SK-N-SH (cell line): Measurements from ENCODE around the gene SORD. TPM values are rescaled to one million over a fixed set of nuclear protein-coding genes. Genes with fewer than 3 reads are reported as not detected.
"Not testable (repeated sequence)": the region's sequence is repeated elsewhere in the genome, so short reads cannot be mapped to it uniquely, and the experiment has no call there.

Experiments used
- CTCF ChIA-PET: fragments of 300-600, 350-600 bp; formaldehyde crosslinking; extraction: SDS; loops from one replicate; lab custom pipeline; 2021; lab: Yijun Ruan, JAX
- POLR2A ChIA-PET: fragments of 350-600 bp; sonication (Branson Sonifier 250); formaldehyde crosslinking; extraction: SDS; loops from one replicate; lab custom pipeline; 2020; ENCODE audit warnings: antibody characterized with exemption, inconsistent platforms; lab: Yijun Ruan, JAX
- DNase-seq: peaks from one replicate; pipeline ENCODE4 v3.0.0; 2012
- H2AFZ ChIP-seq: fragments of 200-600 bp; sonication (generic); 2 replicates; pipeline ENCODE4 v1.8.1; 2016; ENCODE audit warnings: antibody characterized with exemption, mild to moderate bottlenecking, low read depth
- H3F3A ChIP-seq: fragments of 200-600 bp; sonication (generic); replicated peaks from 2 replicates; pipeline ENCODE3; 2016; ENCODE audit warnings: antibody characterized with exemption, mild to moderate bottlenecking; ENCODE audit not compliant: insufficient read depth
- H3K27ac ChIP-seq, 2 experiments: fragments of 200-500 bp in 1 of 2; fragments of 200-600 bp in 1 of 2; sonication (Bioruptor generic) in 1 of 2; sonication (generic), shearing (Covaris generic) in 1 of 2; 2 replicates each; pipeline versions ENCODE4 v1.5.1 to v1.6.1; 2014 to 2016; ENCODE audit warnings: low read depth in 2 of 2, inconsistent platforms in 1 of 2, low read length in 1 of 2, mild to moderate bottlenecking in 1 of 2, mixed read lengths in 1 of 2
- H3K27me3 ChIP-seq: fragments of 200-600 bp; sonication (generic), shearing (Covaris generic); 2 replicates; pipeline ENCODE4 v1.6.1; 2016; ENCODE audit warnings: mixed run types; ENCODE audit not compliant: insufficient read depth
- H3K36me3 ChIP-seq, 2 experiments: fragments of 200-500 bp in 1 of 2; fragments of 200-600 bp in 1 of 2; sonication (Bioruptor generic) in 1 of 2; sonication (generic) in 1 of 2; replicated peaks in 1 of 2; 2 replicates each; pipeline versions ENCODE3 to v1.5.1; 2014 to 2016; ENCODE audit warnings: low read length in 1 of 2, mild to moderate bottlenecking in 1 of 2; ENCODE audit not compliant: insufficient read depth in 2 of 2, control insufficient read depth in 1 of 2
- H3K4me1 ChIP-seq, 2 experiments: fragments of 200-500 bp in 1 of 2; fragments of 200-600 bp in 1 of 2; sonication (Bioruptor generic) in 1 of 2; sonication (generic), shearing (Covaris generic) in 1 of 2; 2 replicates each; pipeline versions ENCODE4 v1.5.1 to v1.6.1; 2014 to 2016; ENCODE audit warnings: low read depth in 1 of 2, low read length in 1 of 2, mixed run types in 1 of 2; ENCODE audit not compliant: insufficient read depth in 2 of 2, control insufficient read depth in 1 of 2
- H3K4me2 ChIP-seq: fragments of 200-600 bp; sonication (generic), shearing (Covaris generic); 2 replicates; pipeline ENCODE4 v1.6.1; 2017; ENCODE audit warnings: mixed run types
- H3K4me3 ChIP-seq, 2 experiments: fragments of 200-500 bp in 1 of 2; fragments of 200-600 bp in 1 of 2; sonication (Bioruptor generic) in 1 of 2; sonication (generic), shearing (Covaris generic) in 1 of 2; 2 replicates each; pipeline versions ENCODE4 v1.5.1 to v1.8.1; 2014 to 2016; ENCODE audit warnings: low read depth in 2 of 2, inconsistent platforms in 1 of 2, low read length in 1 of 2, mild to moderate bottlenecking in 1 of 2, mixed read lengths in 1 of 2, moderate library complexity in 1 of 2
- H3K79me2 ChIP-seq: fragments of 200-600 bp; sonication (generic); 2 replicates; pipeline ENCODE4 v1.8.1; 2017; ENCODE audit warnings: mild to moderate bottlenecking; ENCODE audit not compliant: insufficient read depth
- H3K9ac ChIP-seq: fragments of 200-600 bp; sonication (generic); 2 replicates; pipeline ENCODE4 v1.6.1; 2017; ENCODE audit warnings: mixed run types
- H3K9me2 ChIP-seq: fragments of 200-600 bp; sonication (generic); 2 replicates; pipeline ENCODE4 v1.6.1; 2017; ENCODE audit warnings: mixed run types
- H3K9me3 ChIP-seq: fragments of 200-600 bp; sonication (generic); 2 replicates; pipeline ENCODE4 v1.6.1; 2017; ENCODE audit warnings: mixed run types, mild to moderate bottlenecking, moderate library complexity
- H4K20me1 ChIP-seq: fragments of 200-600 bp; sonication (generic); 2 replicates; pipeline ENCODE4 v1.6.1; 2017; ENCODE audit warnings: mild to moderate bottlenecking, mixed run types; ENCODE audit not compliant: insufficient read depth
- CHD2 ChIP-seq: fragments of 150-350 bp; IDR thresholded peaks from 2 replicates; pipeline ENCODE4 v1.6.1; 2018; ENCODE audit warnings: low read length; ENCODE audit not compliant: partially characterized antibody
- EP300 ChIP-seq, 2 experiments: IDR thresholded peaks; 2 replicates each; pipeline versions ENCODE4 v1.4.0 to v1.6.1; 2012; ENCODE audit warnings: borderline replicate concordance in 1 of 2, low read depth in 1 of 2, low read length in 1 of 2
- FOSL2 ChIP-seq: IDR thresholded peaks from 2 replicates; pipeline ENCODE4 v1.4.0; 2012; ENCODE audit warnings: low read depth, mild to moderate bottlenecking, moderate library complexity, borderline replicate concordance
- FOXM1 ChIP-seq: IDR thresholded peaks from 2 replicates; pipeline ENCODE4 v1.4.0; 2012; ENCODE audit warnings: low read depth, mild to moderate bottlenecking
- RAD21 ChIP-seq: IDR thresholded peaks from 2 replicates; pipeline ENCODE4 v1.6.1; 2012; ENCODE audit warnings: mild to moderate bottlenecking, low read length
- TEAD4 ChIP-seq: IDR thresholded peaks from 2 replicates; pipeline ENCODE4 v1.4.0; 2012; ENCODE audit warnings: mild to moderate bottlenecking, borderline replicate concordance; ENCODE audit not compliant: insufficient read depth
- WGBS: methylation state at CpG from one replicate; pipeline ENCODE4 v1.1.6; 2017; ENCODE audit warnings: low lambda C conversion rate; 5-methylcytosine and 5-hydroxymethylcytosine counted together
- polyA plus RNA-seq, 3 experiments: library from polyadenylated mRNA; depleted of rRNA; stranded (reverse); fragments of >200 nt; gene quantifications; 2 replicates each; pipeline ENCODE4 v1.2.3, GENCODE V29; 2012
- TF ChIP-seq, protein P1 (sequence below): fragments of 200-600 bp; sonication (generic); IDR thresholded peaks from 2 replicates; pipeline ENCODE4 v1.6.1; 2017; ENCODE audit warnings: antibody characterized with exemption, mild to moderate bottlenecking, moderate library complexity
- TF ChIP-seq, protein P2 (sequence below): IDR thresholded peaks from 2 replicates; pipeline ENCODE4 v1.4.0; 2012; ENCODE audit warnings: low read depth, borderline replicate concordance
- TF ChIP-seq, protein P3 (sequence below): IDR thresholded peaks from 2 replicates; pipeline ENCODE4 v1.6.1; 2012; ENCODE audit warnings: mild to moderate bottlenecking, low read depth, low read length, moderate library complexity
- TF ChIP-seq, protein P4 (sequence below): IDR thresholded peaks from 2 replicates; pipeline ENCODE4 v1.4.0; 2012; ENCODE audit warnings: low read depth, borderline replicate concordance
- TF ChIP-seq, protein P5 (sequence below): fragments of 150-350 bp; IDR thresholded peaks from 2 replicates; pipeline ENCODE4 v1.6.1; 2017; ENCODE audit warnings: antibody characterized with exemption, low read length, low read depth, borderline replicate concordance

SORD gene
- polyA plus RNA-seq, 1 of the 3 experiments (the other 2 are of a cell fraction) = 35.1 TPM

DNA sequence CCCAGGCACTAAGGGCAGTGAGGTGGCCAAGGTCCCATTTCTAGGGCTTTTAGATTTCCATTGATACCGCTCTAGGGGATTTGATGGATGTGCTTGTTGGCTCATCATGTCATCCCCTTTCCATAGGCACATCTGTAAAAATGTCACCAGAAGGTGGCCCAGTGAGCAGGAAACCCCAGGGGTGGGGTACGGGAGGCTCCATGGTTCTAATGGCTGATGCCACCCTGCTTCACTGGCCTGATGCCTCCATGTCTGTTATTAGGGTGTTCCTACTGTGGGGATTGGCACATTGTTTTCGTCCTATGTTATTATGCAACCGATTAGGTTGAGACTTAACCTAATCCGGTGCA lies 34.1 kb upstream of the SORD start:
- H3K36me3 ChIP-seq, H3K79me2 ChIP-seq, H2AFZ ChIP-seq, CTCF ChIA-PET, H3F3A ChIP-seq, H3K9me3 ChIP-seq, H3K4me3 ChIP-seq, H3K4me2 ChIP-seq, H3K4me1 ChIP-seq, H3K27me3 ChIP-seq, H3K9ac ChIP-seq, POLR2A ChIA-PET, DNase-seq, H3K9me2 ChIP-seq, H3K27ac ChIP-seq, H4K20me1 ChIP-seq: not testable (repeated sequence)
- 90% methylated on average over 1 of the region's 5 CpGs for WGBS

DNA sequence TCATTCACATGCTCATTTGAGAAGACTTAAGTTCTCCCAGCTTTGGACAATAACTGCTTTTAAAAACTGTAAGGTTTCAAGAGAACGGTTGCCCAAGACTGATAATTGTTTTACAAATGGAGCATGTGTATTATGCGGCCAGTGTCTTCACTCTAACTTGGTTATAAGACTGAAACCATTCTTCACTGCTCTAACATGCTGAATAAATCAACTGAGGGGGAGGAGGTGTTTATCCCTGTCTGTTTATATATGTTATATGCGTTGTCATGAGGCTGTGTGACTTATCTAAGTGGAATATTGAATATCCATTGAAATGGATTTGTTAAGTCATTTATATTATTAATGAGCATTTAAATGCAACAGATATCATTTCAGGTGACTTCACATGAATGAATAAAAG lies 25.4 kb upstream of the SORD start:
- H3K4me2 ChIP-seq, H3K9ac ChIP-seq: not testable (repeated sequence)
- CTCF ChIA-PET = interaction anchor here (0.7 kb wide), 1 partner anchor 131 kb away, joined by 3 read pairs; no protein-coding TSS in a partner anchor

DNA sequence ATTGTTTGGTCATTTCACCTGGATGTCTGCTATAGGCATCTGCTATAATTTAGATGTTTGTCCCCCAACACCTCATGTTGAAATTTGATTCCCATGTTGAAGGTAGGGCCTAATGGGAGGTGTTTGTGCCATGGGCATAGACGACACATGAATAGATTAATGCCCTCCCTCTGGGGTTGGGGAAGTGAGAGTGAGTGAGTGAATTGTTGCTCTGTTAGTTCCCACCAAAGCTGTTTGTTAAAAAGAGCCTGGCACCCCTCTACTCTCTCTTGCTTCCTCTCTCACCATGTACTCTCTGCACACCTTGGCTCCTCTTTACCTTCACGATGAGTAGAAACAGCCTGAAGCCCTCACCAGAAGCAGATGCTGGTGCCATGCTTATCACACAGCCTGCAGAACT lies 23.9 kb upstream of the SORD start:
- Histone ChIP-seq H3K9me2 (no peaks in the 10 kb centered on the region), H3F3A (no peaks in the 10 kb centered on the region), H2AFZ (no peak overlapping the region), H3K79me2 (no peaks in the 10 kb centered on the region), H3K36me3 (no peaks in the 10 kb centered on the region), H3K4me1 (no peaks in the 10 kb centered on the region), H3K9me3 (no peaks in the 10 kb centered on the region), H4K20me1 (no peaks in the 10 kb centered on the region), H3K4me3 (no peak overlapping the region), H3K27me3 (no peaks in the 10 kb centered on the region), H3K4me2 (no peak overlapping the region), H3K27ac (no peak overlapping the region), H3K9ac (no peak overlapping the region)
- POLR2A ChIA-PET = no interaction called here
- DNase-seq = no peak
- no peak for TF ChIP-seq TEAD4
- TF ChIP-seq, protein P1, sequence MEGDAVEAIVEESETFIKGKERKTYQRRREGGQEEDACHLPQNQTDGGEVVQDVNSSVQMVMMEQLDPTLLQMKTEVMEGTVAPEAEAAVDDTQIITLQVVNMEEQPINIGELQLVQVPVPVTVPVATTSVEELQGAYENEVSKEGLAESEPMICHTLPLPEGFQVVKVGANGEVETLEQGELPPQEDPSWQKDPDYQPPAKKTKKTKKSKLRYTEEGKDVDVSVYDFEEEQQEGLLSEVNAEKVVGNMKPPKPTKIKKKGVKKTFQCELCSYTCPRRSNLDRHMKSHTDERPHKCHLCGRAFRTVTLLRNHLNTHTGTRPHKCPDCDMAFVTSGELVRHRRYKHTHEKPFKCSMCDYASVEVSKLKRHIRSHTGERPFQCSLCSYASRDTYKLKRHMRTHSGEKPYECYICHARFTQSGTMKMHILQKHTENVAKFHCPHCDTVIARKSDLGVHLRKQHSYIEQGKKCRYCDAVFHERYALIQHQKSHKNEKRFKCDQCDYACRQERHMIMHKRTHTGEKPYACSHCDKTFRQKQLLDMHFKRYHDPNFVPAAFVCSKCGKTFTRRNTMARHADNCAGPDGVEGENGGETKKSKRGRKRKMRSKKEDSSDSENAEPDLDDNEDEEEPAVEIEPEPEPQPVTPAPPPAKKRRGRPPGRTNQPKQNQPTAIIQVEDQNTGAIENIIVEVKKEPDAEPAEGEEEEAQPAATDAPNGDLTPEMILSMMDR = no peak
- TF ChIP-seq, protein P2, sequence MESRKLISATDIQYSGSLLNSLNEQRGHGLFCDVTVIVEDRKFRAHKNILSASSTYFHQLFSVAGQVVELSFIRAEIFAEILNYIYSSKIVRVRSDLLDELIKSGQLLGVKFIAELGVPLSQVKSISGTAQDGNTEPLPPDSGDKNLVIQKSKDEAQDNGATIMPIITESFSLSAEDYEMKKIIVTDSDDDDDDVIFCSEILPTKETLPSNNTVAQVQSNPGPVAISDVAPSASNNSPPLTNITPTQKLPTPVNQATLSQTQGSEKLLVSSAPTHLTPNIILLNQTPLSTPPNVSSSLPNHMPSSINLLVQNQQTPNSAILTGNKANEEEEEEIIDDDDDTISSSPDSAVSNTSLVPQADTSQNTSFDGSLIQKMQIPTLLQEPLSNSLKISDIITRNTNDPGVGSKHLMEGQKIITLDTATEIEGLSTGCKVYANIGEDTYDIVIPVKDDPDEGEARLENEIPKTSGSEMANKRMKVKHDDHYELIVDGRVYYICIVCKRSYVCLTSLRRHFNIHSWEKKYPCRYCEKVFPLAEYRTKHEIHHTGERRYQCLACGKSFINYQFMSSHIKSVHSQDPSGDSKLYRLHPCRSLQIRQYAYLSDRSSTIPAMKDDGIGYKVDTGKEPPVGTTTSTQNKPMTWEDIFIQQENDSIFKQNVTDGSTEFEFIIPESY = no peak
- no peak for TF ChIP-seq CHD2
- TF ChIP-seq, protein P3, sequence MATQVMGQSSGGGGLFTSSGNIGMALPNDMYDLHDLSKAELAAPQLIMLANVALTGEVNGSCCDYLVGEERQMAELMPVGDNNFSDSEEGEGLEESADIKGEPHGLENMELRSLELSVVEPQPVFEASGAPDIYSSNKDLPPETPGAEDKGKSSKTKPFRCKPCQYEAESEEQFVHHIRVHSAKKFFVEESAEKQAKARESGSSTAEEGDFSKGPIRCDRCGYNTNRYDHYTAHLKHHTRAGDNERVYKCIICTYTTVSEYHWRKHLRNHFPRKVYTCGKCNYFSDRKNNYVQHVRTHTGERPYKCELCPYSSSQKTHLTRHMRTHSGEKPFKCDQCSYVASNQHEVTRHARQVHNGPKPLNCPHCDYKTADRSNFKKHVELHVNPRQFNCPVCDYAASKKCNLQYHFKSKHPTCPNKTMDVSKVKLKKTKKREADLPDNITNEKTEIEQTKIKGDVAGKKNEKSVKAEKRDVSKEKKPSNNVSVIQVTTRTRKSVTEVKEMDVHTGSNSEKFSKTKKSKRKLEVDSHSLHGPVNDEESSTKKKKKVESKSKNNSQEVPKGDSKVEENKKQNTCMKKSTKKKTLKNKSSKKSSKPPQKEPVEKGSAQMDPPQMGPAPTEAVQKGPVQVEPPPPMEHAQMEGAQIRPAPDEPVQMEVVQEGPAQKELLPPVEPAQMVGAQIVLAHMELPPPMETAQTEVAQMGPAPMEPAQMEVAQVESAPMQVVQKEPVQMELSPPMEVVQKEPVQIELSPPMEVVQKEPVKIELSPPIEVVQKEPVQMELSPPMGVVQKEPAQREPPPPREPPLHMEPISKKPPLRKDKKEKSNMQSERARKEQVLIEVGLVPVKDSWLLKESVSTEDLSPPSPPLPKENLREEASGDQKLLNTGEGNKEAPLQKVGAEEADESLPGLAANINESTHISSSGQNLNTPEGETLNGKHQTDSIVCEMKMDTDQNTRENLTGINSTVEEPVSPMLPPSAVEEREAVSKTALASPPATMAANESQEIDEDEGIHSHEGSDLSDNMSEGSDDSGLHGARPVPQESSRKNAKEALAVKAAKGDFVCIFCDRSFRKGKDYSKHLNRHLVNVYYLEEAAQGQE = no peak
- TF ChIP-seq, protein P4, sequence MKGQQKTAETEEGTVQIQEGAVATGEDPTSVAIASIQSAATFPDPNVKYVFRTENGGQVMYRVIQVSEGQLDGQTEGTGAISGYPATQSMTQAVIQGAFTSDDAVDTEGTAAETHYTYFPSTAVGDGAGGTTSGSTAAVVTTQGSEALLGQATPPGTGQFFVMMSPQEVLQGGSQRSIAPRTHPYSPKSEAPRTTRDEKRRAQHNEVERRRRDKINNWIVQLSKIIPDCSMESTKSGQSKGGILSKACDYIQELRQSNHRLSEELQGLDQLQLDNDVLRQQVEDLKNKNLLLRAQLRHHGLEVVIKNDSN = no peak
- no peak for TF ChIP-seq RAD21
- TF ChIP-seq FOXM1 = no peak
- no peak for TF ChIP-seq EP300 (IDR thresholded peaks at IDR 0.05; ENCODE audit: borderline replicate concordance in 1 of 2, low read depth in 1 of 2, low read length in 1 of 2)
- TF ChIP-seq FOSL2 = no peak
- TF ChIP-seq, protein P5, sequence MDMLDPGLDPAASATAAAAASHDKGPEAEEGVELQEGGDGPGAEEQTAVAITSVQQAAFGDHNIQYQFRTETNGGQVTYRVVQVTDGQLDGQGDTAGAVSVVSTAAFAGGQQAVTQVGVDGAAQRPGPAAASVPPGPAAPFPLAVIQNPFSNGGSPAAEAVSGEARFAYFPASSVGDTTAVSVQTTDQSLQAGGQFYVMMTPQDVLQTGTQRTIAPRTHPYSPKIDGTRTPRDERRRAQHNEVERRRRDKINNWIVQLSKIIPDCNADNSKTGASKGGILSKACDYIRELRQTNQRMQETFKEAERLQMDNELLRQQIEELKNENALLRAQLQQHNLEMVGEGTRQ = no peak
- 30% methylated on average over 2 of the region's 2 CpGs for WGBS
- CTCF ChIA-PET = no interaction called here

More for the DNA sequence above, 25.4 kb upstream of the SORD start:
- POLR2A ChIA-PET, H3K9me2 ChIP-seq, H2AFZ ChIP-seq, H3K27me3 ChIP-seq, H4K20me1 ChIP-seq, H3K79me2 ChIP-seq, H3K4me3 ChIP-seq, H3K27ac ChIP-seq, H3K9me3 ChIP-seq, H3K36me3 ChIP-seq, DNase-seq, H3K4me1 ChIP-seq, H3F3A ChIP-seq: not testable (repeated sequence)
- WGBS = 52% methylated on average over 3 of the region's 3 CpGs
